ENCODE results near the gene COPA.

The COPA gene

GRCh38 chr1:160352555-160352954, 9.5 kb upstream of the COPA start:
- Mint-ChIP-seq H3K9me3 (no peaks in the 10 kb centered on the region), H3K27ac (peak overlapping the region; percentile 23), H3K4me3 (no peak overlapping the region), H3K36me3 (peaks cover 89% of the 10 kb centered on the region), H3K4me1 (peaks cover 11% of the 10 kb centered on the region)
- DNase-seq (ENCODE audit: low spot score in 2 of 2), result no peak
- no peak for ATAC-seq

GRCh38 chr1:160351629-160352028, 8.6 kb upstream of the COPA start:
- peak overlapping the region; percentile 23 for H3K27ac Mint-ChIP-seq
- no peak for ATAC-seq
- H3K9me3 Mint-ChIP-seq, result no peaks in the 10 kb centered on the region
- H3K4me1 Mint-ChIP-seq, result peaks cover 16% of the 10 kb centered on the region
- no peak for DNase-seq (ENCODE audit: low spot score in 2 of 2)
- peaks cover 89% of the 10 kb centered on the region for H3K36me3 Mint-ChIP-seq
- H3K4me3 Mint-ChIP-seq, result no peak overlapping the region

- Mint-ChIP-seq H3K4me3 (no peak overlapping the region), H3K36me3 (peaks cover 84% of the 10 kb centered on the region), H3K4me1 (peaks cover 16% of the 10 kb centered on the region), H3K27ac (peak overlapping the region; percentile 34), H3K9me3 (no peaks in the 10 kb centered on the region)
- no peak for ATAC-seq
- no peak for DNase-seq (ENCODE audit: low spot score in 2 of 2)
These were observed 3.9 kb upstream of the COPA start for GRCh38 chr1:160346958-160347357.

GRCh38 chr1:160346463-160346862, 3.4 kb upstream of the COPA start:
- no peak for DNase-seq (ENCODE audit: low spot score in 2 of 2)
- H3K27ac Mint-ChIP-seq, result peak overlapping the region; percentile 34

GRCh38 chr1:160344936-160345335, 1.9 kb upstream of the COPA start:
- peaks cover 75% of the 10 kb centered on the region for H3K36me3 Mint-ChIP-seq
- DNase-seq (ENCODE audit: low spot score in 2 of 2) (no peak), ATAC-seq (no peak)
- peak overlapping the region; percentile 94 for H3K4me3 Mint-ChIP-seq
- H3K4me1 Mint-ChIP-seq, result peaks cover 28% of the 10 kb centered on the region
- H3K9me3 Mint-ChIP-seq, result no peaks in the 10 kb centered on the region
- H3K27ac Mint-ChIP-seq, result peak overlapping the region; percentile 99

More at GRCh38 chr1:160346463-160346862, 3.4 kb upstream of the COPA start:
- H3K9me3 Mint-ChIP-seq, result no peaks in the 10 kb centered on the region
- H3K4me3 Mint-ChIP-seq, result no peak overlapping the region
- peaks cover 17% of the 10 kb centered on the region for H3K4me1 Mint-ChIP-seq
- peaks cover 79% of the 10 kb centered on the region for H3K36me3 Mint-ChIP-seq
- ATAC-seq, result no peak

GRCh38 chr1:160344241-160344640, 1.2 kb upstream of the COPA start:
- peaks cover 35% of the 10 kb centered on the region for H3K4me1 Mint-ChIP-seq

GRCh38 chr1:160342526-160342925, 524 bp downstream of the COPA start:
- ATAC-seq (peak; percentile 4), DNase-seq (ENCODE audit: low spot score in 2 of 2) (no peak)
- no peaks in the 10 kb centered on the region for H3K9me3 Mint-ChIP-seq
- H3K36me3 Mint-ChIP-seq, result peaks cover 86% of the 10 kb centered on the region
- peaks cover 39% of the 10 kb centered on the region for H3K4me1 Mint-ChIP-seq
- peak overlapping the region; percentile 99 for H3K27ac Mint-ChIP-seq
- H3K4me3 Mint-ChIP-seq, result peak overlapping the region; percentile 94

More at GRCh38 chr1:160344241-160344640, 1.2 kb upstream of the COPA start:
- ATAC-seq (no peak), DNase-seq (ENCODE audit: low spot score in 2 of 2) (no peak)
- Mint-ChIP-seq H3K4me3 (peak overlapping the region; percentile 94), H3K27ac (peak overlapping the region; percentile 99), H3K9me3 (no peaks in the 10 kb centered on the region), H3K36me3 (peaks cover 76% of the 10 kb centered on the region)

- ATAC-seq (no peak), DNase-seq (ENCODE audit: low spot score in 2 of 2) (no peak)
- Mint-ChIP-seq H3K4me3 (no peak overlapping the region), H3K36me3 (peaks cover 86% of the 10 kb centered on the region), H3K4me1 (peaks cover 34% of the 10 kb centered on the region), H3K9me3 (no peaks in the 10 kb centered on the region), H3K27ac (peak overlapping the region; percentile 68)
These were observed 2.2 kb downstream of the COPA start for GRCh38 chr1:160340866-160341265.

GRCh38 chr1:160340146-160340545, 2.9 kb downstream of the COPA start:
- DNase-seq (ENCODE audit: low spot score in 2 of 2), result no peak
- no peak for ATAC-seq
- H3K27ac Mint-ChIP-seq, result no peak overlapping the region
- no peaks in the 10 kb centered on the region for H3K9me3 Mint-ChIP-seq
- peaks cover 34% of the 10 kb centered on the region for H3K4me1 Mint-ChIP-seq
- no peak overlapping the region for H3K4me3 Mint-ChIP-seq
- peaks cover 86% of the 10 kb centered on the region for H3K36me3 Mint-ChIP-seq

GRCh38 chr1:160338580-160338979, 4.5 kb downstream of the COPA start:
- H3K4me1 Mint-ChIP-seq, result peaks cover 34% of the 10 kb centered on the region

GRCh38 chr1:160332516-160332915, 10.5 kb downstream of the COPA start:
- Mint-ChIP-seq H3K4me3 (no peak overlapping the region), H3K4me1 (peaks cover 5% of the 10 kb centered on the region), H3K27ac (peak overlapping the region; percentile 9), H3K9me3 (no peaks in the 10 kb centered on the region), H3K36me3 (peaks cover 100% of the 10 kb centered on the region)
- DNase-seq (ENCODE audit: low spot score in 2 of 2) (no peak), ATAC-seq (no peak)

More at GRCh38 chr1:160338580-160338979, 4.5 kb downstream of the COPA start:
- H3K27ac Mint-ChIP-seq, result no peak overlapping the region
- DNase-seq (ENCODE audit: low spot score in 2 of 2), result no peak
- no peak for ATAC-seq
- H3K4me3 Mint-ChIP-seq, result no peak overlapping the region
- peaks cover 89% of the 10 kb centered on the region for H3K36me3 Mint-ChIP-seq
- H3K9me3 Mint-ChIP-seq, result no peaks in the 10 kb centered on the region

GRCh38 chr1:160330119-160330518, 12.9 kb downstream of the COPA start:
- no peak for DNase-seq (ENCODE audit: low spot score in 2 of 2)
- Mint-ChIP-seq H3K36me3 (peaks cover 100% of the 10 kb centered on the region), H3K4me3 (no peak overlapping the region), H3K27ac (peak overlapping the region; percentile 9), H3K9me3 (no peaks in the 10 kb centered on the region), H3K4me1 (peaks cover 5% of the 10 kb centered on the region)
- ATAC-seq, result no peak

- peaks cover 5% of the 10 kb centered on the region for H3K4me1 Mint-ChIP-seq
- DNase-seq (ENCODE audit: low spot score in 2 of 2), result no peak
- H3K9me3 Mint-ChIP-seq, result no peaks in the 10 kb centered on the region
- H3K36me3 Mint-ChIP-seq, result peaks cover 100% of the 10 kb centered on the region
- no peak overlapping the region for H3K4me3 Mint-ChIP-seq
- ATAC-seq, result no peak
- peak overlapping the region; percentile 60 for H3K27ac Mint-ChIP-seq
These were observed 14.9 kb downstream of the COPA start for GRCh38 chr1:160328184-160328583.

GRCh38 chr1:160326418-160326817, 16.6 kb downstream of the COPA start:
- H3K9me3 Mint-ChIP-seq, result no peaks in the 10 kb centered on the region
- H3K4me3 Mint-ChIP-seq, result no peak overlapping the region
- no peak overlapping the region for H3K27ac Mint-ChIP-seq
- peaks cover 5% of the 10 kb centered on the region for H3K4me1 Mint-ChIP-seq
- ATAC-seq (no peak), DNase-seq (ENCODE audit: low spot score in 2 of 2) (no peak)
- H3K36me3 Mint-ChIP-seq, result peaks cover 100% of the 10 kb centered on the region

GRCh38 chr1:160325252-160325651, 17.8 kb downstream of the COPA start:
- Mint-ChIP-seq H3K36me3 (peaks cover 100% of the 10 kb centered on the region), H3K27ac (peak overlapping the region; percentile 50)
- no peak for ATAC-seq

GRCh38 chr1:160322831-160323230, 20.2 kb downstream of the COPA start:
- ATAC-seq (no peak), DNase-seq (ENCODE audit: low spot score in 2 of 2) (no peak)
- no peaks in the 10 kb centered on the region for H3K9me3 Mint-ChIP-seq
- H3K4me3 Mint-ChIP-seq, result no peak overlapping the region
- peaks cover 15% of the 10 kb centered on the region for H3K4me1 Mint-ChIP-seq
- H3K36me3 Mint-ChIP-seq, result peaks cover 100% of the 10 kb centered on the region
- no peak overlapping the region for H3K27ac Mint-ChIP-seq

More at GRCh38 chr1:160325252-160325651, 17.8 kb downstream of the COPA start:
- DNase-seq (ENCODE audit: low spot score in 2 of 2), result no peak
- Mint-ChIP-seq H3K4me3 (no peak overlapping the region), H3K9me3 (no peaks in the 10 kb centered on the region), H3K4me1 (peaks cover 2% of the 10 kb centered on the region)

GRCh38 chr1:160315359-160315758, 27.7 kb downstream of the COPA start:
- Mint-ChIP-seq H3K36me3 (peaks cover 100% of the 10 kb centered on the region), H3K27ac (peak overlapping the region; percentile 69), H3K4me3 (no peak overlapping the region), H3K9me3 (peaks cover 9% of the 10 kb centered on the region), H3K4me1 (peaks cover 25% of the 10 kb centered on the region)
- DNase-seq (ENCODE audit: low spot score in 2 of 2) (no peak), ATAC-seq (no peak)

All from stimulated activated effector memory CD8-positive, alpha-beta T cell treated with anti-CD3 and anti-CD28 coated beads, Interleukin-12 subunit alpha, Interleukin-12 subunit beta, amount 100 ng/mL, for 72 hours (primary cell).